ENCODE results near the gene ZIC2. TPM values are rescaled to one million over a fixed set of nuclear protein-coding genes. Genes with fewer than 3 reads are reported as not detected.

Gene ZIC2
- total and polyA plus RNA-seq, 2 of the 8 experiments (the other 6 are each of a cell fraction or from before 2014, with no cell fraction given): 53.2 to 372 TPM

- no peak for TF ChIP-seq CHD7 (IDR thresholded peaks at IDR 0.05; ENCODE audit: insufficient replicate concordance, low read length)
- no peak for TF ChIP-seq EP300 (IDR thresholded peaks at IDR 0.05; ENCODE audit: borderline replicate concordance in 1 of 2, low read depth in 2 of 2, low read length in 2 of 2)
- no peak for TF ChIP-seq NRF1 (IDR thresholded peaks at IDR 0.05; ENCODE audit: low read depth, low read length)
- TF ChIP-seq CTBP2 (IDR thresholded peaks at IDR 0.05; ENCODE audit: borderline replicate concordance, insufficient read depth, insufficient read length, low read length): peak; percentile 60
- TF ChIP-seq RXRA (IDR thresholded peaks at IDR 0.05; ENCODE audit: insufficient read depth, low read depth, low read length): no peak
- TF ChIP-seq TAF1 (IDR thresholded peaks at IDR 0.05; ENCODE audit: low read depth, low read length): peak; percentile 88
- peak in 1 of 2 experiments; percentile 6; a peak in 2 of 4 replicates for TF ChIP-seq RAD21 (IDR thresholded peaks at IDR 0.05 in 1 of 2, conservative IDR thresholded peaks at IDR 0.05 in 1 of 2; ENCODE audit: low read depth in 2 of 2, low read length in 2 of 2)
- TF ChIP-seq POLR2AphosphoS5 (IDR thresholded peaks at IDR 0.05; ENCODE audit: low read depth, low read length): peak; percentile 82
These were observed 505 bp upstream of the ZIC2 start (continued) for GRCh38 chr13:99980824-99981734.
